ENCODE data around the gene LRCH3.
A peak's percentile ranks its signal among the peaks of the same experiment; 100 is the strongest.

Gene LRCH3

GRCh38 chr3:197854596-197855343, 63.7 kb downstream of the LRCH3 start:
- TF ChIP-seq ZNF384 (IDR thresholded peaks at IDR 0.05) (no peak), PKNOX1 (IDR thresholded peaks at IDR 0.05) (no peak), TARDBP (IDR thresholded peaks at IDR 0.05) (no peak), SUZ12 (IDR thresholded peaks at IDR 0.05) (no peak), FOXA1 (IDR thresholded peaks at IDR 0.05) (no peak), ARNT (IDR thresholded peaks at IDR 0.05) (no peak), BHLHE40 (IDR thresholded peaks at IDR 0.05; ENCODE audit: borderline replicate concordance) (no peak)
- peak; percentile 27 for DNase-seq (ENCODE audit: extremely low spot score)
- ChIA-PET CTCF (interaction anchor here (0.6 kb wide), 1 partner anchor 46 kb away, joined by 6 read pairs; no protein-coding TSS in a partner anchor), POLR2A (no interaction called here)

- POLR2A ChIA-PET = no interaction called here
- no peak for TF ChIP-seq ELF4 (IDR thresholded peaks at IDR 0.05)
- TF ChIP-seq L3MBTL2 (conservative IDR thresholded peaks at IDR 0.05) = no peak
- TF ChIP-seq SP1 (IDR thresholded peaks at IDR 0.05) = no peak
- TF ChIP-seq ARNT (IDR thresholded peaks at IDR 0.05) = no peak
- TF ChIP-seq PKNOX1 (IDR thresholded peaks at IDR 0.05) = no peak
Observed at GRCh38 chr3:197855571-197855970, 64.5 kb downstream of the LRCH3 start.

GRCh38 chr3:197856199-197856816, 65.3 kb downstream of the LRCH3 start:
- ChIA-PET CTCF (no interaction called here), POLR2A (no interaction called here)
- DNase-seq (ENCODE audit: extremely low spot score) = no peak
- TF ChIP-seq SP1 (IDR thresholded peaks at IDR 0.05) (no peak), SUZ12 (IDR thresholded peaks at IDR 0.05) (no peak), CTBP1 (IDR thresholded peaks at IDR 0.05; ENCODE audit: borderline replicate concordance) (no peak), PKNOX1 (IDR thresholded peaks at IDR 0.05) (no peak)

More at GRCh38 chr3:197855571-197855970, 64.5 kb downstream of the LRCH3 start:
- CTCF ChIA-PET = no interaction called here
- no peak for DNase-seq (ENCODE audit: extremely low spot score)

- ChIA-PET CTCF (no interaction called here), POLR2A (no interaction called here)
- TF ChIP-seq FOXA1 (IDR thresholded peaks at IDR 0.05) (no peak), ARNT (IDR thresholded peaks at IDR 0.05) (no peak), SUZ12 (IDR thresholded peaks at IDR 0.05) (no peak), L3MBTL2 (conservative IDR thresholded peaks at IDR 0.05) (no peak), PKNOX1 (IDR thresholded peaks at IDR 0.05) (no peak), LEF1 (IDR thresholded peaks at IDR 0.05; ENCODE audit: borderline replicate concordance) (no peak), SP1 (IDR thresholded peaks at IDR 0.05) (no peak), FOXM1 (IDR thresholded peaks at IDR 0.05; ENCODE audit: borderline replicate concordance) (no peak), HDGF (IDR thresholded peaks at IDR 0.05; ENCODE audit: borderline replicate concordance) (no peak), CTBP1 (IDR thresholded peaks at IDR 0.05; ENCODE audit: borderline replicate concordance) (no peak), BHLHE40 (IDR thresholded peaks at IDR 0.05; ENCODE audit: borderline replicate concordance) (no peak), NFRKB (IDR thresholded peaks at IDR 0.05) (no peak), FOXK2 (IDR thresholded peaks at IDR 0.05) (no peak), TARDBP (IDR thresholded peaks at IDR 0.05) (no peak), ZNF384 (IDR thresholded peaks at IDR 0.05) (no peak), ELF4 (IDR thresholded peaks at IDR 0.05) (no peak)
- no peak for DNase-seq (ENCODE audit: extremely low spot score)
Observed at GRCh38 chr3:197858133-197858532, 67.1 kb downstream of the LRCH3 start.

- no peak for DNase-seq (ENCODE audit: extremely low spot score)
- POLR2A ChIA-PET = no interaction called here
- TF ChIP-seq ZNF384 (IDR thresholded peaks at IDR 0.05) (no peak), FOXK2 (IDR thresholded peaks at IDR 0.05) (no peak), TARDBP (IDR thresholded peaks at IDR 0.05) (no peak), ARNT (IDR thresholded peaks at IDR 0.05) (no peak), CTBP1 (IDR thresholded peaks at IDR 0.05; ENCODE audit: borderline replicate concordance) (no peak), FOXA1 (IDR thresholded peaks at IDR 0.05) (no peak), HDGF (IDR thresholded peaks at IDR 0.05; ENCODE audit: borderline replicate concordance) (no peak), BHLHE40 (IDR thresholded peaks at IDR 0.05; ENCODE audit: borderline replicate concordance) (no peak), NFRKB (IDR thresholded peaks at IDR 0.05) (no peak), LEF1 (IDR thresholded peaks at IDR 0.05; ENCODE audit: borderline replicate concordance) (no peak), PKNOX1 (IDR thresholded peaks at IDR 0.05) (no peak)
- CTCF ChIA-PET = no interaction called here
Observed at GRCh38 chr3:197858598-197858997, 67.5 kb downstream of the LRCH3 start.
